Ovary (tissue), 3 donors: Measurements from ENCODE around the gene DNAH9.

Experiments
- CTCF ChIP-seq, 3 donors: fragments of 450-650 bp in 2 of 3; fragments of 200-600 bp in 1 of 3; IDR thresholded peaks; one replicate each; pipeline versions ENCODE4 v1.5.1 to v1.8.0; 2016 to 2022; ENCODE audit warnings: antibody characterized with exemption in 3 of 3, mild to moderate bottlenecking in 1 of 3
- POLR2A ChIP-seq: fragments of 450-650 bp; IDR thresholded peaks from one replicate; pipeline ENCODE4 v1.6.1; 2017; ENCODE audit warnings: antibody characterized with exemption, mild to moderate bottlenecking, moderate library complexity
- donor health status: DM: no; HTN: no; CAD: no.

GRCh38 chr17:11739848-11740247 is 141.6 kb downstream of the DNAH9 start:
- no peak for TF ChIP-seq CTCF (IDR thresholded peaks at IDR 0.05)
- no peak for TF ChIP-seq POLR2A
